MM.1S (cell line): ENCODE data around the gene TMEM132E.

Source experiments
- DNase-seq: peaks from one replicate; pipeline ENCODE4 v3.0.0-alpha.2; 2015
- H2AFZ ChIP-seq: fragments of 300-600 bp; sonication (generic); 2 replicates; pipeline ENCODE4 v1.6.0; 2016; ENCODE audit warnings: antibody characterized with exemption, low read length
- H3F3A ChIP-seq: fragments of 300-600 bp; sonication (generic); 2 replicates; pipeline ENCODE4 v1.6.1; 2016; ENCODE audit warnings: mild to moderate bottlenecking, antibody characterized with exemption, low read length, moderate library complexity, mixed read lengths; ENCODE audit not compliant: insufficient read depth
- H3K27ac ChIP-seq: fragments of 300-600 bp; sonication (generic); 2 replicates; pipeline ENCODE4 v1.5.1; 2016; ENCODE audit warnings: mild to moderate bottlenecking, low read length
- H3K27me3 ChIP-seq: fragments of 300-600 bp; sonication (generic); replicated peaks from 2 replicates; pipeline ENCODE4 v1.6.0; 2016; ENCODE audit warnings: low read length; ENCODE audit not compliant: insufficient read depth
- H3K36me3 ChIP-seq: fragments of 300-600 bp; sonication (generic); replicated peaks from 2 replicates; pipeline ENCODE4 v1.6.1; 2016; ENCODE audit warnings: mild to moderate bottlenecking, low read length, mixed read lengths; ENCODE audit not compliant: insufficient read depth
- H3K4me1 ChIP-seq: fragments of 300-600 bp; sonication (generic); 2 replicates; pipeline ENCODE4 v1.6.1; 2016; ENCODE audit warnings: low read length, mixed read lengths
- H3K4me2 ChIP-seq: fragments of 300-600 bp; sonication (generic); 2 replicates; pipeline ENCODE4 v1.6.0; 2016; ENCODE audit warnings: low read depth, low read length
- H3K4me3 ChIP-seq: fragments of 300-600 bp; sonication (generic); 2 replicates; pipeline ENCODE4 v1.5.1; 2016; ENCODE audit warnings: low read length, mixed read lengths
- H3K79me2 ChIP-seq: fragments of 300-600 bp; sonication (generic); 2 replicates; pipeline ENCODE4 v1.6.1; 2016; ENCODE audit warnings: mixed run types, low read length, mixed read lengths
- H3K9ac ChIP-seq: fragments of 300-600 bp; sonication (generic); 2 replicates; pipeline ENCODE4 v1.6.1; 2016; ENCODE audit warnings: low read length, mixed read lengths
- H3K9me2 ChIP-seq: fragments of 300-600 bp; sonication (generic); replicated peaks from 2 replicates; pipeline ENCODE4 v1.6.1; 2016; ENCODE audit warnings: mild to moderate bottlenecking, low read length, mixed read lengths; ENCODE audit not compliant: insufficient read depth
- H3K9me3 ChIP-seq: fragments of 300-600 bp; sonication (generic); replicated peaks from 2 replicates; pipeline ENCODE4 v1.6.1; 2016; ENCODE audit warnings: mild to moderate bottlenecking, low read length, mixed read lengths; ENCODE audit not compliant: insufficient read depth
- H4K20me1 ChIP-seq: fragments of 300-600 bp; sonication (generic); 2 replicates; pipeline ENCODE4 v1.6.1; 2016; ENCODE audit warnings: mild to moderate bottlenecking, low read length, moderate library complexity, mixed read lengths; ENCODE audit not compliant: insufficient read depth
- CTCF ChIP-seq: fragments of 300-600 bp; sonication (generic); IDR thresholded peaks from 2 replicates; pipeline ENCODE4 v1.5.1; 2016; ENCODE audit warnings: antibody characterized with exemption, low read length, mixed read lengths
- EZH2 ChIP-seq: fragments of 300-600 bp; sonication (generic); optimal IDR thresholded peaks from 2 replicates; pipeline ENCODE3; 2017; ENCODE audit warnings: low read depth, mild to moderate bottlenecking, antibody characterized with exemption, low read length, mixed read lengths
- EZH2phosphoT487 ChIP-seq: fragments of 300-600 bp; sonication (generic); IDR thresholded peaks from 2 replicates; pipeline ENCODE4 v1.6.1; 2018; ENCODE audit warnings: antibody characterized with exemption, low read length

Gene TMEM132E

GRCh38 chr17:34610039-34610438 lies 30.7 kb downstream of the TMEM132E start:
- H3F3A ChIP-seq = no peaks in the 10 kb centered on the region
- no peak overlapping the region for H3K9ac ChIP-seq
- no peaks in the 10 kb centered on the region for H3K4me1 ChIP-seq
- 0 out of 2 replicates have a peak, but pooled peaks cover 5% of the 10 kb centered on the region for H3K27me3 ChIP-seq
- no peak overlapping the region for H2AFZ ChIP-seq
- H3K36me3 ChIP-seq = no peaks in the 10 kb centered on the region
- no peak overlapping the region for H3K4me3 ChIP-seq
- no peak overlapping the region for H3K4me2 ChIP-seq
- H3K79me2 ChIP-seq = no peaks in the 10 kb centered on the region
- no peaks in the 10 kb centered on the region for H4K20me1 ChIP-seq
- H3K27ac ChIP-seq = no peak overlapping the region
- no peaks in the 10 kb centered on the region for H3K9me2 ChIP-seq
- no peak for DNase-seq
- TF ChIP-seq EZH2phosphoT487 (no peak), EZH2 (no peak), CTCF (no peak)
- no peaks in the 10 kb centered on the region for H3K9me3 ChIP-seq

GRCh38 chr17:34610506-34610905 lies 31.1 kb downstream of the TMEM132E start:
- Histone ChIP-seq H3K27me3 (0 out of 2 replicates have a peak, but pooled peaks cover 5% of the 10 kb centered on the region), H3K9me3 (no peaks in the 10 kb centered on the region), H3K36me3 (no peaks in the 10 kb centered on the region), H4K20me1 (no peaks in the 10 kb centered on the region), H3K4me1 (no peaks in the 10 kb centered on the region), H3F3A (no peaks in the 10 kb centered on the region), H3K79me2 (no peaks in the 10 kb centered on the region), H3K27ac (no peak overlapping the region), H3K4me3 (no peak overlapping the region), H3K9me2 (no peaks in the 10 kb centered on the region), H2AFZ (no peak overlapping the region), H3K9ac (no peak overlapping the region), H3K4me2 (no peak overlapping the region)
- DNase-seq = no peak
- no peak for TF ChIP-seq EZH2phosphoT487

- no peak for TF ChIP-seq CTCF
- TF ChIP-seq EZH2 = no peak
- TF ChIP-seq EZH2phosphoT487 = no peak
- 0 out of 2 replicates have a peak, but pooled peaks cover 5% of the 10 kb centered on the region for H3K27me3 ChIP-seq
- H2AFZ ChIP-seq = no peak overlapping the region
- H3K9me2 ChIP-seq = no peaks in the 10 kb centered on the region
- no peaks in the 10 kb centered on the region for H3K36me3 ChIP-seq
- H3K4me1 ChIP-seq = no peaks in the 10 kb centered on the region
- DNase-seq = no peak
- no peaks in the 10 kb centered on the region for H3K79me2 ChIP-seq
- H3K4me3 ChIP-seq = no peak overlapping the region
- H4K20me1 ChIP-seq = no peaks in the 10 kb centered on the region
- no peaks in the 10 kb centered on the region for H3K9me3 ChIP-seq
- no peak overlapping the region for H3K27ac ChIP-seq
- H3F3A ChIP-seq = no peaks in the 10 kb centered on the region
- H3K4me2 ChIP-seq = no peak overlapping the region
- no peak overlapping the region for H3K9ac ChIP-seq
Measured at GRCh38 chr17:34613064-34614019, 34.0 kb downstream of the TMEM132E start.

GRCh38 chr17:34614698-34615097 lies 35.3 kb downstream of the TMEM132E start:
- DNase-seq = no peak
- no peaks in the 10 kb centered on the region for H3F3A ChIP-seq
- H3K9me2 ChIP-seq = no peaks in the 10 kb centered on the region
- H3K27me3 ChIP-seq = no peaks in the 10 kb centered on the region
- no peaks in the 10 kb centered on the region for H3K79me2 ChIP-seq
- no peaks in the 10 kb centered on the region for H3K36me3 ChIP-seq
- H2AFZ ChIP-seq = no peak overlapping the region
- H3K4me3 ChIP-seq = no peak overlapping the region
- H3K9ac ChIP-seq = no peak overlapping the region
- H4K20me1 ChIP-seq = no peaks in the 10 kb centered on the region
- no peaks in the 10 kb centered on the region for H3K9me3 ChIP-seq
- no peak for TF ChIP-seq EZH2phosphoT487
- TF ChIP-seq EZH2 = no peak
- TF ChIP-seq CTCF = no peak
- no peak overlapping the region for H3K27ac ChIP-seq
- H3K4me1 ChIP-seq = no peaks in the 10 kb centered on the region
- H3K4me2 ChIP-seq = no peak overlapping the region
